VCaP (cell line): ENCODE results near the gene DNAH14.
"Not testable (repeated sequence)": the region's sequence is repeated elsewhere in the genome, so short reads cannot be mapped to it uniquely, and the experiment has no call there.

Experiments
- H3K27ac ChIP-seq: fragments of 450-650 bp; 2 replicates; pipeline ENCODE4 v1.5.1; 2017
- TF ChIP-seq, protein P1 (sequence below): fragments of 450-650 bp; conservative IDR thresholded peaks from 2 replicates; pipeline ENCODE4 v1.5.1; 2017; ENCODE audit warnings: mild to moderate bottlenecking, moderate library complexity

DNAH14 gene

DNA sequence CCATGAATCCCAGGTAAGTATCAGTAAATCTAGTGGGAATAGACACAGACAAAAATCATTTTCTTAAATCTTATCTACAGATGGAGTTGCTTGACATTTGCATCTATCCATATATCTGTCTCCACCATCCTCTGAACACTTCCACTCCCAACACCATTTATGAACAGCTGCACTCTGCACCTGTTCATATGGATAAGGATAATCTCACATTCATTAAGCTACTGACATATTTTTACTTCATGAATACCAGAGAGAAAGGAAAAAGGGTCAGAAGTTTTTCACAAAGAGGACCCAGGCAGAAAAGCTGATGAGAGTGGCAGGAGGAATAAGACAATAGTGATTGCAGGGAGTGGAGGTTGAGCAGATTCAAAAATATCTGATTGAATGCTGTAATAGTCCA, 222.6 kb downstream of the DNAH14 start:
- TF ChIP-seq, protein P1, sequence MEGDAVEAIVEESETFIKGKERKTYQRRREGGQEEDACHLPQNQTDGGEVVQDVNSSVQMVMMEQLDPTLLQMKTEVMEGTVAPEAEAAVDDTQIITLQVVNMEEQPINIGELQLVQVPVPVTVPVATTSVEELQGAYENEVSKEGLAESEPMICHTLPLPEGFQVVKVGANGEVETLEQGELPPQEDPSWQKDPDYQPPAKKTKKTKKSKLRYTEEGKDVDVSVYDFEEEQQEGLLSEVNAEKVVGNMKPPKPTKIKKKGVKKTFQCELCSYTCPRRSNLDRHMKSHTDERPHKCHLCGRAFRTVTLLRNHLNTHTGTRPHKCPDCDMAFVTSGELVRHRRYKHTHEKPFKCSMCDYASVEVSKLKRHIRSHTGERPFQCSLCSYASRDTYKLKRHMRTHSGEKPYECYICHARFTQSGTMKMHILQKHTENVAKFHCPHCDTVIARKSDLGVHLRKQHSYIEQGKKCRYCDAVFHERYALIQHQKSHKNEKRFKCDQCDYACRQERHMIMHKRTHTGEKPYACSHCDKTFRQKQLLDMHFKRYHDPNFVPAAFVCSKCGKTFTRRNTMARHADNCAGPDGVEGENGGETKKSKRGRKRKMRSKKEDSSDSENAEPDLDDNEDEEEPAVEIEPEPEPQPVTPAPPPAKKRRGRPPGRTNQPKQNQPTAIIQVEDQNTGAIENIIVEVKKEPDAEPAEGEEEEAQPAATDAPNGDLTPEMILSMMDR = no peak

DNA sequence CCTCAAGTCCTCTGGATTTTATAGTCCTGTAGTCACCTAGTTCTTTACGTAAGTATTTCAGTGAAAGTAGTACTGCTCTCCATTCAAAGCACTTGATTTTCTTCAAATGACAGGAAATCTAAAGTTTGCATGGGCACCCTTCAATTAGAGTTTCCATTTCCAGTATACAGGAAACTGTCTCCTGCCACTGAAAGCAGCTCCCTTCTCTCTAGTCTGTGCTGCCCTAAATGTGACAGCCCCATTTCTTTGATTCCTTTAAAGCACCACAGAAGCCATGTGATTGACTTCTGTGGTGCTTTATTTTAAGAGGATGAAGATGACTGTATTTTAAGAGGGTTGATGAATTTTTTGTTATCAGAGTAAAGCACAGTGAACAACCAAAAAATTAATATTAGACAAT, 226.1 kb downstream of the DNAH14 start:
- H3K27ac ChIP-seq = no peak overlapping the region
- TF ChIP-seq, protein P1 = no peak

More for the DNA sequence above, 222.6 kb downstream of the DNAH14 start:
- no peak overlapping the region for H3K27ac ChIP-seq

DNA sequence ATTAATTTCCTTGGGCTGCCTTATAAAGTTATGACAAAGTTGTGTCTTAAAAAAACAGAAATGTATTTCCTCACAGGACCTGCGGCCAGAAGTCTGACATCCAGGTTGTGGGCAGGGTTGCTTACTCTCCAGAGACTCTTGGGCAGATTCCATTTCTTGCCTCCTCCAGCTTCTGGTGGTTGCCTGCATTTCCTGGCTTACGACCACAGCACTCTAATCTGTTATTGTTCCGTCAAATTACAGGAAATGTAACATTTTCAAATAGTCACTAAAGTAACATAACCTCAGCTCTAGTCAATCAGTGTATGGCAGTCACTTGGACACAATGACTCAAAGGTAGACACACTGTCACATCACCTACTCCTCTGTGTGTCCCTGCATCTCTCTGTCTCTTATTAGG, 226.8 kb downstream of the DNAH14 start:
- no peak overlapping the region for H3K27ac ChIP-seq
- TF ChIP-seq, protein P1 = no peak

DNA sequence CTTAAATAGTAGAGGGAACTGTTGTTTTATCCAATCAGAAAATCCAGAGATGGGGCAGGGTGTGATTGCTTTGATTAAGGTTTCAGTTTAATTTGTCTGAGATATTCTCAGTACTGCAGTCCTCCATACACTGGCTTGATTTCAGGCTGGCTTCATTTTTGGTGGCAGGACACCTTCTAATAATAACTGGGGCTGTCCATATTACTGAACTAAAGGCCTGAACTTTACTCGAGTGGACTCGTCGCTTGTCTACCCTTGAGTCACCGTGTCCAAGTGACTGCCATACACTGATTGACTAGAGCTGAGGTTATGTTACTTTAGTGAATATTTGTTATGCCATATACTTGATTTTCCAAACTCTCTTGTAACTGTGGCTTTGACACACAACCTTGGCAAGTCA, 228.8 kb downstream of the DNAH14 start:
- no peak overlapping the region for H3K27ac ChIP-seq
- TF ChIP-seq, protein P1 = no peak

DNA sequence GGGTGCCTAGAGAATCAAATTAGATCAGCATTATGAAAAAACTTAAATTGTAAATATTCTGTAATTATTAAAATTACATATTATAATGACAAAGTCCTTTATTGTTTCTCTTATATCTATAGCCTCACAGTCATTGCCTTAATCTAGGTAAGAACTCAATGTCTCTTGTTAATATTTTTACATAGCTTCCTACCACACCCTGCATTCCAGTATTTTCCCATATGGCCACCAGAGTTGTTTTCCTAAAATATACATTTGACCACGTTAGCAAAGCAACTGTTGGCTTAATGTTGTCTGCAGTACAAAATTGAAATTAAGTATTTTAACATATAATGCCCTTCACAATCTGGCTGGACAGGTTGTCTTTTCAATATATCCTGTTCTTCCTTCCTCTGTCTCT, 230.3 kb downstream of the DNAH14 start:
- H3K27ac ChIP-seq = no peak overlapping the region
- TF ChIP-seq, protein P1 = no peak

DNA sequence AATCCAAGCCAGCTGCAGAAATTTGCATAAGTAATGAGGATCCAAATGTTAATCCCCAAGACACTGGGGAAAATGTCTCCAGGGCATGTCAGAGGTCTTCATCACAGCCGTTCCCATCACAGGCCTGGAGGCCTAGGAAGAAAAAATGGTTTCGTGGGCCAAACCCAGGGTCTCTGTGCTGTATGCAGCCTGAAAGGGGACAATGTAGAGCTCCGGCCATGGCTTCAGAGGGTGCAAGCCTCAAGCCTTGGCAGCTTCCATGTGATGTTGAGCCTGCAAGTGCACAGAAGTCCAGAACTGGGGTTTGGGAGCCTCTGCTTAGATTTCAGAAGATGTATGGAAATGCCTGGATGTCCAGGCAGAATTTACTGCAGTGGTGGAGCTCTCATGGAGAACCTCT, 247.9 kb downstream of the DNAH14 start:
- not testable (repeated sequence) for H3K27ac ChIP-seq

DNA sequence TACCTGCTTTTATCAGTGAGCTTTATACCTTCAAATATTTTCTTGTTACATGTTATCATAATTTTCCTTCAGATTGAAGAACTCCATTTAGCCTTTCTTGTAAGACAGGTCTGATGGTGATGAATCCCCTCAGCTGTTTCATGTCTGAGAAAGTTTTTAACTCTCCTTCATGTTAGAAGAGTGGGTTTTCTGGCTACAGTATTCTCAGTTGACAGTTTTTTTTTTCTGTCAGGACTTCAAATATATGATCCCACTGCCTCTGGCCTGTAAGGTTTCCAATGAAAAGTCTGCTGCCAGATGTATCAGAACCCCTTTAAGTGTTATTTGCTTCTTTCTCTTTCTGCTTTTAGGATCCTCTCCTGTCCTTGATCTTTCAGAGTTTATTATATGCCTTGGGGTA, 250.2 kb downstream of the DNAH14 start:
- no peak overlapping the region for H3K27ac ChIP-seq
- TF ChIP-seq, protein P1 = no peak

DNA sequence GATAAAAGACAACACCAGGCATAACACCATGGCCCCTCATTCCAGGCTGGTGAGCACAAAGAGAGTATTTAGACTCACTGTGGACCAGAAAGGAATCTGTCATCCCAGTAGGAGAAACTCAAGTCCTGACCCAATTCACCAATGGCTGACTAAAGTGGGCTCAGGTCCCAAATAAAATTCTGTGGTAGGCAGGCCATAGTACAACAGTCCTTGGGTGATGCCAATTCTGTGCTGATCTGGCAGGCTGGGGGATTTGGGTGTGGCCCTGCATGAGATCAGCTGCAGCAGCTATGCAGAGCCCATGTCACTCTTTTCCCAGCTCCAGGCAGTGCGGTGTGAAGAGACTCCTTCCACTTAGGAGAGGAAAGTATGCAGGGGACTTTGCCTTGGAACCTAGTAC, 253.2 kb downstream of the DNAH14 start:
- no peak overlapping the region for H3K27ac ChIP-seq
- TF ChIP-seq, protein P1 = no peak
